PC-9 (cell line): ENCODE data around the gene ZFAND6. TPM values are rescaled to one million over a fixed set of nuclear protein-coding genes. Genes with fewer than 3 reads are reported as not detected.

Experiments
- BruUV-seq: library from RNA; stranded (reverse); fragments of 400-500 nt; replicated peaks from 2 replicates; lab custom pipeline; 2021; lab: Mats Ljungman, UMichigan
- CTCF ChIA-PET: fragments of 300-600 bp; sonication (Branson Sonifier 250); formaldehyde crosslinking; loops from one replicate; lab custom pipeline; 2022; ENCODE audit warnings: antibody characterized with exemption; lab: Charles Lee
- POLR2A ChIA-PET: fragments of 300-600 bp; sonication (Branson Sonifier 250); formaldehyde crosslinking; loops from one replicate; lab custom pipeline; 2022; ENCODE audit warnings: antibody characterized with exemption; ENCODE audit not compliant: unreplicated experiment; lab: Charles Lee
- DNase-seq, 2 experiments: peaks; one replicate each; pipeline versions ENCODE4 v3.0.0 to v3.0.0-alpha.2; 2015 to 2022; ENCODE audit warnings: mixed read lengths in 1 of 2
- H2AFZ ChIP-seq: fragments of 200-600 bp; sonication (generic); 2 replicates; pipeline ENCODE4 v1.8.1; 2017; ENCODE audit warnings: antibody characterized with exemption
- H3F3A ChIP-seq: fragments of 200-600 bp; sonication (generic); 2 replicates; pipeline ENCODE4 v1.8.1; 2017; ENCODE audit warnings: antibody characterized with exemption, mild to moderate bottlenecking, low read depth; ENCODE audit not compliant: insufficient read depth
- H3K27ac ChIP-seq: fragments of 200-600 bp; sonication (generic); 2 replicates; pipeline ENCODE4 v1.6.1; 2016; ENCODE audit warnings: mixed run types
- H3K27me3 ChIP-seq: fragments of 200-600 bp; sonication (generic); 2 replicates; pipeline ENCODE4 v1.6.1; 2016; ENCODE audit warnings: low read depth, mixed run types; ENCODE audit not compliant: insufficient read depth
- H3K36me3 ChIP-seq: fragments of 200-600 bp; sonication (generic); 2 replicates; pipeline ENCODE4 v1.6.1; 2016; ENCODE audit warnings: low read depth, mixed run types
- H3K4me1 ChIP-seq: fragments of 200-600 bp; sonication (generic); replicated peaks from 2 replicates; pipeline ENCODE4 v1.6.1; 2016; ENCODE audit warnings: mixed run types; ENCODE audit not compliant: insufficient read depth
- H3K4me2 ChIP-seq: fragments of 200-600 bp; sonication (generic); 2 replicates; pipeline ENCODE4 v1.6.1; 2017; ENCODE audit warnings: mixed run types
- H3K4me3 ChIP-seq: fragments of 200-600 bp; sonication (generic); 2 replicates; pipeline ENCODE4 v1.6.1; 2016; ENCODE audit warnings: mixed run types
- H3K79me2 ChIP-seq: fragments of 200-600 bp; sonication (generic); 2 replicates; pipeline ENCODE4 v1.6.1; 2017; ENCODE audit warnings: low read depth, mixed run types
- H3K9me2 ChIP-seq: fragments of 200-600 bp; sonication (generic); 2 replicates; pipeline ENCODE4 v1.8.1; 2017; ENCODE audit warnings: mild to moderate bottlenecking; ENCODE audit not compliant: insufficient read depth
- H3K9me3 ChIP-seq: fragments of 200-600 bp; sonication (generic); 2 replicates; pipeline ENCODE4 v1.8.1; 2016; ENCODE audit warnings: low read depth; ENCODE audit not compliant: insufficient read depth
- H4K20me1 ChIP-seq: fragments of 200-600 bp; sonication (generic); 2 replicates; pipeline ENCODE4 v1.8.1; 2017; ENCODE audit not compliant: insufficient read depth
- EZH2 ChIP-seq: fragments of 200-600 bp; sonication (generic); IDR thresholded peaks from 2 replicates; pipeline ENCODE4 v1.8.0; 2017; ENCODE audit warnings: antibody characterized with exemption, low read depth
- intact Hi-C: fragments of 100-400 bp; cut with micrococcal nuclease; formaldehyde crosslinking; loops from one replicate; pipeline ENCODE4 v1.10.0; 2022; ENCODE audit not compliant: unreplicated experiment
- total RNA-seq: library from RNA; stranded (reverse); gene quantifications from 2 replicates; pipeline ENCODE4 v1.2.3, GENCODE V29; 2021
- TF ChIP-seq, protein P1 (sequence below): fragments of 200-600 bp; sonication (generic); conservative IDR thresholded peaks from 2 replicates; pipeline ENCODE4 v1.6.1; 2017; ENCODE audit warnings: mixed run types, antibody characterized with exemption, mild to moderate bottlenecking, moderate library complexity

The ZFAND6 gene
- total RNA-seq, 1 experiment from 2014 or later = 68.3 TPM

DNA sequence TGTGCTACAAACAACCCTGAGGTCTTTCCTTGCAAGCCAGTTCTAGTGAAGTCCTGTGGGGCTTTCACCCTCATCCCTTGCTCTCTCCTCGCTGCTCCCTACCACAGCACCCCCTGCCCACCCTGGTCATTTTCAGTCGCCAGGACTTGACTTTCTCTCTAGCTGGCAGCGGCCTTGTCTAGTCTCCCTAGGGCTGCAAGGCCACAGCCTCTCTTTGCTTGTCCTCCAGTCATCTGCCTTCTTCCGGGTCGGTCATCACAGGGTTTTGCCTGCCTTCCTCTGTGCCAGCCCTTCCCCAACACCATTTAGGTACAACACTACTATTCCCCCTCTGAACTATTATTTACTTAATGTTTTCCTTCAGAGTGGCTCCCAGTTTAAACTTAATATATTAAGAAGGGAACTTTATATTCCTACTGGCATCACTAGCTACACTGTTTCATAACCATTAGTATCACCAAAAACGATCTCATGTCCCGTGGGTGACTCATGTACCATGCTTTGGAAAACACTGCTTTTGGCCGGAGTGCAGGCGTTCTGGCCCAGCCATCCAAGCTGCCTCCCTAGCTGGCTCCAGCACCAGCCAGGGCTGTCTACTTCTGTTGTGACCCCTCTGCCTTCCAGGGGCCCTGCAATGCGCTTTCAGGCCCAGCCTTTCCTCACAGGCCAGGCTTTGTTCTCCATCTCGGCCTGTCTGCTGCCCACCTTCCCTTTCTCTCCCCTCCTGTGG, 114.7 kb downstream of the ZFAND6 start:
- Histone ChIP-seq H3K4me1 (peaks cover 17% of the 10 kb centered on the region), H2AFZ (no peak overlapping the region), H4K20me1 (no peaks in the 10 kb centered on the region), H3K4me2 (no peak overlapping the region), H3K27ac (no peak overlapping the region), H3K9me3 (no peaks in the 10 kb centered on the region), H3K79me2 (no peaks in the 10 kb centered on the region), H3K27me3 (no peaks in the 10 kb centered on the region), H3K36me3 (peaks cover 23% of the 10 kb centered on the region), H3K4me3 (no peak overlapping the region), H3F3A (peaks cover 29% of the 10 kb centered on the region), H3K9me2 (no peaks in the 10 kb centered on the region)
- BruUV-seq = no TSS peak
- ChIA-PET POLR2A (no interaction called here), CTCF (interaction anchor here (0.6 kb wide), 1 partner anchor 907 kb away, joined by 3 read pairs; no protein-coding TSS in a partner anchor)
- intact Hi-C loops = loop anchor here (5.0 to 10.0 kb wide), 3 partner anchors 112 to 579 kb away; no protein-coding TSS in a partner anchor
- no peak for TF ChIP-seq EZH2
- TF ChIP-seq, protein P1, sequence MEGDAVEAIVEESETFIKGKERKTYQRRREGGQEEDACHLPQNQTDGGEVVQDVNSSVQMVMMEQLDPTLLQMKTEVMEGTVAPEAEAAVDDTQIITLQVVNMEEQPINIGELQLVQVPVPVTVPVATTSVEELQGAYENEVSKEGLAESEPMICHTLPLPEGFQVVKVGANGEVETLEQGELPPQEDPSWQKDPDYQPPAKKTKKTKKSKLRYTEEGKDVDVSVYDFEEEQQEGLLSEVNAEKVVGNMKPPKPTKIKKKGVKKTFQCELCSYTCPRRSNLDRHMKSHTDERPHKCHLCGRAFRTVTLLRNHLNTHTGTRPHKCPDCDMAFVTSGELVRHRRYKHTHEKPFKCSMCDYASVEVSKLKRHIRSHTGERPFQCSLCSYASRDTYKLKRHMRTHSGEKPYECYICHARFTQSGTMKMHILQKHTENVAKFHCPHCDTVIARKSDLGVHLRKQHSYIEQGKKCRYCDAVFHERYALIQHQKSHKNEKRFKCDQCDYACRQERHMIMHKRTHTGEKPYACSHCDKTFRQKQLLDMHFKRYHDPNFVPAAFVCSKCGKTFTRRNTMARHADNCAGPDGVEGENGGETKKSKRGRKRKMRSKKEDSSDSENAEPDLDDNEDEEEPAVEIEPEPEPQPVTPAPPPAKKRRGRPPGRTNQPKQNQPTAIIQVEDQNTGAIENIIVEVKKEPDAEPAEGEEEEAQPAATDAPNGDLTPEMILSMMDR = no peak
- no peak for DNase-seq

DNA sequence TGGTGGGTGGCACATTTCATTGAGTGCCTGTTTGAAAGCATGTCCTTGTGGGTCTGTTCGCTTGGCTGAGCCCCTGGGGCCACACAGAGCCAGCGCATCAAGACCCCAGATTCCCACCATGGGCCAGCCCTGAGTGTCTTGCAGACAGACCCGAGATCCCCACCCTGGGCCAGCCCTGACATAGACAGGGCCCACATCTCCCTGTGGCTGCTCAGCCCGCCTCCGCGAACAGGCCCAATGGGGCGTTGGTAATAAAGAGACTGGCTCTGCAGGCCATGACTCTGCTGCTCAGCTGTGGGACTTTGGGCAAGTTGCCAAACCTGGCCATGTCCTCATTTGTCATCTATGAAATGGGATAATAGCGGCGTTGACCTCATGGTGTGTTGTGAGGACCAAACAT, 116.0 kb downstream of the ZFAND6 start:
- Histone ChIP-seq H3K9me3 (no peaks in the 10 kb centered on the region), H3K9me2 (no peaks in the 10 kb centered on the region), H3K4me2 (no peak overlapping the region), H3K4me3 (no peak overlapping the region), H3K36me3 (peaks cover 23% of the 10 kb centered on the region), H3K27me3 (no peaks in the 10 kb centered on the region), H3K79me2 (no peaks in the 10 kb centered on the region), H3F3A (peaks cover 29% of the 10 kb centered on the region), H4K20me1 (no peaks in the 10 kb centered on the region), H3K4me1 (peaks cover 24% of the 10 kb centered on the region), H2AFZ (no peak overlapping the region), H3K27ac (no peak overlapping the region)
- BruUV-seq = no TSS peak
- CTCF ChIA-PET = no interaction called here
- POLR2A ChIA-PET = no interaction called here
- intact Hi-C loops = loop anchor here (10.0 kb wide), 1 partner anchor 581 kb away; no protein-coding TSS in a partner anchor
- no peak for DNase-seq
- TF ChIP-seq, protein P1 = no peak
- no peak for TF ChIP-seq EZH2

DNA sequence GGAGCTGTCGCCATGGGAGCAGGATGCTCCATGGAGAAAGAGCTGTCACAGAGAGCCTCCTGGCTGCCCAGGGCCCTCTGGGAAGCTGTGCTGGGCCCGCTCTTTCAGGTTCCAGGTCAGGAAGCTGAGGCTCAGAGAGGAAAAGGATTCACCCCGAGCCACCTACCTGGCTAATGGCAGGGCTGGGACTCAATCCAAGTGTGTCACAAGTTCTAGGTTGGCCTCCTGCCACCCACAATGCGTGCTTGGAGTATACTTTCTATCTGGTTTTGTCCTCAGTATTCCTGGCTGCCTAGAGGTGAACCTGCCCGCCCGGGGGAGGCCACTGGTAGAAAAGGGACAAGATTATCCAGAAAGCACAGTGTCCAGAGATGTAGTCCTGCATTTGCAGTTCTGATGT, 117.0 kb downstream of the ZFAND6 start:
- no peak overlapping the region for H2AFZ ChIP-seq
- H3K9me3 ChIP-seq = no peaks in the 10 kb centered on the region
- no peaks in the 10 kb centered on the region for H4K20me1 ChIP-seq
- no peaks in the 10 kb centered on the region for H3K27me3 ChIP-seq
- CTCF ChIA-PET = no interaction called here
- intact Hi-C loops = loop anchor here (10.0 kb wide), 1 partner anchor 582 kb away; no protein-coding TSS in a partner anchor
- TF ChIP-seq, protein P1 = no peak
- TF ChIP-seq EZH2 = no peak
- H3F3A ChIP-seq = peaks cover 28% of the 10 kb centered on the region
- no peak overlapping the region for H3K27ac ChIP-seq
- no peak overlapping the region for H3K4me2 ChIP-seq
- H3K9me2 ChIP-seq = no peaks in the 10 kb centered on the region
- no TSS peak for BruUV-seq
- H3K4me1 ChIP-seq = peaks cover 23% of the 10 kb centered on the region
- H3K4me3 ChIP-seq = no peak overlapping the region
- no peak for DNase-seq
- no peaks in the 10 kb centered on the region for H3K79me2 ChIP-seq
- H3K36me3 ChIP-seq = peaks cover 28% of the 10 kb centered on the region
- POLR2A ChIA-PET = no interaction called here
